ENCODE data around the gene ZNF765. TPM values are rescaled to one million over a fixed set of nuclear protein-coding genes. Genes with fewer than 3 reads are reported as not detected.

The ZNF765 gene
- 10 to 100 TPM in 3 of 4 donors, 1 to 10 TPM in 1; 9.5 to 21.9 (median 12.3) TPM for total RNA-seq

DNA sequence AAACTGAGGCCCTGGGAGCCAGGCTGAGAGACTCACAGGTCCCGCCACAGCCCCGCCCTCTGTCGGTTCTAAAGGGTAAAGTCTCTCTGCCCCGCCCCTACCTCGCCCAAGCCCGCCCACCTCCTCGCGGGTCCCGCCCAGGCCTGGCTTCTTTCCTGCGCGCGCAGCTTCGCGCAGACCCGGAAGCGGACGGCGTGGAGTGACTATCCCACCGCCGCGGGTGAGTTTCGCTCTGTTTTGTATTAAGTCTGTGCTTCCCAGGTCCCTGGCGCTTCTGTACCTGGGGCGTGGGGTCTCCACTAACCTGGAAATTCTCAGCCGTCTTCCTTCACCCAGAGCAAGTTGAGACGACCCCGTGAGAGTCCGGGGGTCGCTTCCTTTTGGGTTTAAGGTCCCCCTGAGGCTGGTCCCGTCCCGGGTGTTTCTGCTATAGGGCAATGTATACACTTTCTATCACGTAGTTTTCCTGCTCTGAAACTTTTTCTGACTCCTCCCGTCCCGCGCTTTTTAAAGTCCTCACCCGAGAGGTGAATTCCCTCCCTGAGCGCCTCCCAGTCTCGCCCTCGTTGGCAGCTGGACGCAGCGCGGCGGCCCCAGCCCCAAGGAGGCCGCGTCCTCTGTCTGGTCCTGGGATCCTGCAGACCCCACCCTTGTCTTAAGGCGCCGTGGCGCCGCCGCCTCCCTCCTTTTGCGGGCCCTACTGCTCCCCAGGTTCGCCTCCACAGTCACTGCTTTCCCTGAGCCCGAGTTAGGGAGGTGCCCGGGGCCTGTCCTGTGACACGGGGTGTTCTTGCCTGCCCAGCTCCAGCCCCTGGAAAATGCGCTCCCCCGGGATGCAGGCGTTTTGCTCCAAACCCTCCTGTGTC is at the start of gene ZNF765:
ZNF765 (plus strand) TSS at position 176 of the 866 bp plus-strand sequence. CDS start 2,867 bp downstream, outside the sequence.
- TF ChIP-seq, protein P1, sequence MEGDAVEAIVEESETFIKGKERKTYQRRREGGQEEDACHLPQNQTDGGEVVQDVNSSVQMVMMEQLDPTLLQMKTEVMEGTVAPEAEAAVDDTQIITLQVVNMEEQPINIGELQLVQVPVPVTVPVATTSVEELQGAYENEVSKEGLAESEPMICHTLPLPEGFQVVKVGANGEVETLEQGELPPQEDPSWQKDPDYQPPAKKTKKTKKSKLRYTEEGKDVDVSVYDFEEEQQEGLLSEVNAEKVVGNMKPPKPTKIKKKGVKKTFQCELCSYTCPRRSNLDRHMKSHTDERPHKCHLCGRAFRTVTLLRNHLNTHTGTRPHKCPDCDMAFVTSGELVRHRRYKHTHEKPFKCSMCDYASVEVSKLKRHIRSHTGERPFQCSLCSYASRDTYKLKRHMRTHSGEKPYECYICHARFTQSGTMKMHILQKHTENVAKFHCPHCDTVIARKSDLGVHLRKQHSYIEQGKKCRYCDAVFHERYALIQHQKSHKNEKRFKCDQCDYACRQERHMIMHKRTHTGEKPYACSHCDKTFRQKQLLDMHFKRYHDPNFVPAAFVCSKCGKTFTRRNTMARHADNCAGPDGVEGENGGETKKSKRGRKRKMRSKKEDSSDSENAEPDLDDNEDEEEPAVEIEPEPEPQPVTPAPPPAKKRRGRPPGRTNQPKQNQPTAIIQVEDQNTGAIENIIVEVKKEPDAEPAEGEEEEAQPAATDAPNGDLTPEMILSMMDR (IDR thresholded peaks at IDR 0.05; ENCODE audit: low read depth): no peak

DNA sequence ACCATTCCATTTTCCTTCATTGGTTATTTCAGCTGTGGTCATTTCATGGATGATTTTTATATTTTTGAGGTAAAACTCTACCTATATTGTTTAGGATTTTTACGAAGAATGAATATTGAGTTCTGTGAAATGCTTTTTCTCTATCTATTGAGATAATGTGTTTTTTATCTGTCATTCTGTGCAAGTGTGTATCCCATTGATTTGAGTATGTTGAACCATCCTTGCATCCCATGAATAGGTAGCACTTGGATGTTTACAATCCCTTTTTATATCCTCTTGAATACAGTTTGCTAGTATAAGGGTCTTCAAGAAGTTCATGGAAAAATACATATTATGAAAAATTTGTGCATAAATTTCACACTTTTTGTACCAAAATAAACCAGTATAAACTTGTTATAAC is 39.2 kb upstream of the ZNF765 start:
- TF ChIP-seq, protein P1 (IDR thresholded peaks at IDR 0.05; ENCODE audit: low read depth): no peak

DNA sequence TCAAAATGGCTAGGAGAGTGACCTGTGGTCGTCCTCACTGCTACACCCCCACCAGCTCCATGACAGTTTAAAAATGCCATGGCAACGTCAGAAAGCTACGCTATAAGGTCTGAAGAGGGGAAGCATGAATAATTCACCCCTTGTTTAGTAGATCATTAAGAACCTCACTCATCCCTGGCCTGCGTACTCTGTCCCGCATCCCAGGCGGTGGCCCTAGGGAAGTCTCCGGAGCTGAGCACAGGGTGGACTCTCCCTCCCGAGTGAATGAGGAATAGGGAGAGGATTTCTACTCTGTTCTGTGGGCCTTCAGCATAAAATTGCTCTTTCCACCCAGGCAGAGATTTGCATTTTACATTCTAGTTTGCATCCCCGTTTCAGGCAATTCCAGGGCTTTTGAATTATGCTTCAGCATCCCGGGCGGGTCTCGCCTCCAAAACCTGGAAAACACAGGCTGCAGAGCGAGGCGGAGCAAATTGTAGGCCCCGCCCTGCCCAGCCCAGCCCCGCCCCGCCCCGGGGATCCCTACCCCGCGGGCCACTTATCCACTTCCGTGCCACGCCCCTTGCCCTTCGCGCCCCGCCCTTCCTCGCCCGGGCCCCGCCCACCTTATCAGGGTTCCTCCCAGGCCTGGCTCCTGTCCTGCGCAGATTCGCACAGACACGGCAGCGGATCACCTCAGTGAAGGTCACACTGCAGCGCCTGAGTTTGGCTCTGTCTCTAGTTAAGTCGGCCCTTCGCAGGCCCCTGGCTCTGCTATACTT is 36.9 kb upstream of the ZNF765 start:
- TF ChIP-seq, protein P1 (IDR thresholded peaks at IDR 0.05; ENCODE audit: low read depth): no peak

DNA sequence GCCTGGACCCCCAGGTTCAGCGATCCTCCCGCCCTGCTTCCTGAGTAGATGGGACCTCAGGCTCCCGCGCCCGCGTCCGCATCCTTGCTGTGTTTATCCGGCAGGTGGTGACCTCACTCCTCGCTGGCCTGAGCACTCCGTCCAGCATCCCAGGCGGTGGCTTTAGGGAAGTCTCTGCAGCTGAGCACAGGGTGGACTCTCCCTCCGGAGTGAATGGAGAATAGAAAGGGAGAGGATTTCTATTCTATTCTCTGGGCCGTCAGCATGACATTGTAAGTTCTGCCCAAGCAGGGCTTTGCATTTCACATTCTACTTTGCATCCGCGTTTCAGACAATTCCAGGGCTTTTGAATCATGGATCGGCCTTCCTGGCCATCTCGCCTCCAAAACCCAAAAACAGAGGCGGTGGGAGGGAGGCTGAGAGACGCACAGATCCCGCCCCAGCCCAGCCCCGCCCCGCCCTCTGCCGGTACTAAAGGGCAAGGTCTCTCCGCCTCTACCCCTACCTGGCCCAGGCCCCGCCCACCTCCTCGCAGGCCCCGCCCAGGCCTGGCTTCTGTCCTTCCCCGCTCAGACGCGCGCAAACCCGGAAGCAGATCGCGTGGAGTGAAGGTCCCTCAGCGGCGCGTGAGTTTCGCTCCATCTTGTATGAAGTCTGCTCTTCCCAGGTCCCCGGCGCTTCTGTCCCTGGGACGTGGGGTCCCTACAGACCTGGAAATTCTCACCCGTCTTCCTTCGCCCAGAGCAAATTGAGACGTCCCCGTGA is 29.6 kb upstream of the ZNF765 start, which contains the start of gene ZNF525:
ZNF525 (plus strand) TSS at position 572 of the 765 bp plus-strand sequence. CDS start 6,577 bp downstream, outside the sequence.
- TF ChIP-seq, protein P1 (IDR thresholded peaks at IDR 0.05; ENCODE audit: low read depth): no peak

DNA sequence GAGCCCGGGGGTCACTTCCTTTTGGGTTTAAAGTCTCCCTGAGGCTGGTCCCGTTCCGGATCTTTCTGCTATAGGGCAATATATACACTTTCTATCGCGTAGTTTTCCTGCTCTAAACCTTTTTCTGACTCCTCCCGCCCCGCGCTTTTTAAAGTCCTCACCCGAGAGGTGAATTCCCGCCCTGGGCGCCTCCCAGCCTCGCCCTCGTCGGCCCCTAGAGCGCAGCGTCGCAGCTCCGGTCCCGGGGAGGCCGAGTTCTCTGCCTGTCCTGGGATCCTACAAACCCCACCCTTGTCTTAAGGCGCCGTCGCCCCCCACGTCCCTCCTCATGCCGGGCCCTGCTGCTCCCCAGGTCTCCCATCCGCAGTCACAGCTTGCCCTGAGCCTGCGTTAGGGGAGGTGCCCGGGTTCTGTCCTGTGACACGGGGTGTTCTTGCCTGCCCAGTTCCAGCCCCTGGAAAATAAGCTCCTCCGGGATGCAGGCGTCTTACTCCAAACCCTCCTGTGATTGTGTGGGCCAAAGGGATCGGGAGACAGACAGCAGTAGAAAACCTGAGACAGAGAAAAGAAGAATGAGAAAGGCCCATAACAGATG is 29.0 kb upstream of the ZNF765 start:
- TF ChIP-seq, protein P1 (IDR thresholded peaks at IDR 0.05; ENCODE audit: low read depth): no peak

DNA sequence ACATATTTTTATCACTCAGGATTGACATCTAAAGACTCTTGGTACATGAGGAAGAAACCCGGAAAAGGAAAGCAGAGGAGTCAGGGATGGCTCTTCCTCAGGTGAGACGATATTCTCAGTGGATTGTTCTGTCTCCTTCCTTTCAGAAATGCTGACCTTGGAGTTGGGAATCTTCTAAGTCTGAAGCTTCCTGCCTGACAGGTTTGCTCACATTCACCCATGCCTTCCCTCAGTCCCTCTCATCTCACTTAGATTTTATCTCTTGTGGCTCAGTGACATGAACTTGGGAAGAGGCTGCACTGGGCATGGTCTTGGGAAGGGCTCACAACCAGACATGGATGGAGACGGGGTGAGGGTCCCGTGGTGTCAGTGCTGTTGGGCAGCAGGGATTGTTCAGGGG is 22.8 kb upstream of the ZNF765 start:
- TF ChIP-seq, protein P1 (IDR thresholded peaks at IDR 0.05; ENCODE audit: low read depth): no peak
